ENCODE data around the gene ACP4. TPM values are rescaled to one million over a fixed set of nuclear protein-coding genes. Genes with fewer than 3 reads are reported as not detected.
A peak's percentile ranks its signal among the peaks of the same experiment; 100 is the strongest.

Gene ACP4
- total RNA-seq, 1 donor from 2014 or later: not detected

GRCh38 chr19:50814883-50815282 lies 24.7 kb downstream of the ACP4 start:
- DNase-seq (ENCODE audit: low spot score): no peak
- Mint-ChIP-seq H3K4me1 (ENCODE audit: low read depth) (peaks cover 7% of the 10 kb centered on the region), H3K9me3 (ENCODE audit: low read depth) (no peaks in the 10 kb centered on the region), H3K36me3 (ENCODE audit: low read depth) (peaks cover 1% of the 10 kb centered on the region), H3K4me3 (ENCODE audit: unreplicated experiment) (no peak overlapping the region), H3K27me3 (ENCODE audit: low read depth) (peaks cover 45% of the 10 kb centered on the region), H3K27ac (ENCODE audit: unreplicated experiment) (no peak overlapping the region)
- no peak for TF ChIP-seq CTCF (IDR thresholded peaks at IDR 0.05)

- no peak overlapping the region for H3K27ac Mint-ChIP-seq (ENCODE audit: unreplicated experiment)
- no peak for TF ChIP-seq CTCF (IDR thresholded peaks at IDR 0.05)
- peaks cover 1% of the 10 kb centered on the region for H3K36me3 Mint-ChIP-seq (ENCODE audit: low read depth)
- H3K27me3 Mint-ChIP-seq (ENCODE audit: low read depth): peaks cover 48% of the 10 kb centered on the region
- H3K4me3 Mint-ChIP-seq (ENCODE audit: unreplicated experiment): no peak overlapping the region
- H3K4me1 Mint-ChIP-seq (ENCODE audit: low read depth): peaks cover 10% of the 10 kb centered on the region
- H3K9me3 Mint-ChIP-seq (ENCODE audit: low read depth): no peaks in the 10 kb centered on the region
- DNase-seq (ENCODE audit: low spot score): no peak
Measured at GRCh38 chr19:50815439-50815838, 25.2 kb downstream of the ACP4 start.

GRCh38 chr19:50817941-50818858 lies 28.0 kb downstream of the ACP4 start:
- peaks cover 70% of the 10 kb centered on the region for H3K27me3 Mint-ChIP-seq (ENCODE audit: low read depth)
- peaks cover 13% of the 10 kb centered on the region for H3K4me1 Mint-ChIP-seq (ENCODE audit: low read depth)
- H3K36me3 Mint-ChIP-seq (ENCODE audit: low read depth): peaks cover 1% of the 10 kb centered on the region
- H3K27ac Mint-ChIP-seq (ENCODE audit: unreplicated experiment): no peak overlapping the region
- no peak for TF ChIP-seq CTCF (IDR thresholded peaks at IDR 0.05)
- DNase-seq (ENCODE audit: low spot score): no peak
- H3K4me3 Mint-ChIP-seq (ENCODE audit: unreplicated experiment): peak overlapping the region; percentile 63
- H3K9me3 Mint-ChIP-seq (ENCODE audit: low read depth): no peaks in the 10 kb centered on the region

- H3K27me3 Mint-ChIP-seq (ENCODE audit: low read depth): peaks cover 71% of the 10 kb centered on the region
- no peak for TF ChIP-seq CTCF (IDR thresholded peaks at IDR 0.05)
- H3K9me3 Mint-ChIP-seq (ENCODE audit: low read depth): no peaks in the 10 kb centered on the region
- H3K4me3 Mint-ChIP-seq (ENCODE audit: unreplicated experiment): peak overlapping the region; percentile 16
- no peak for DNase-seq (ENCODE audit: low spot score)
- peaks cover 13% of the 10 kb centered on the region for H3K4me1 Mint-ChIP-seq (ENCODE audit: low read depth)
- H3K36me3 Mint-ChIP-seq (ENCODE audit: low read depth): peaks cover 1% of the 10 kb centered on the region
- H3K27ac Mint-ChIP-seq (ENCODE audit: unreplicated experiment): no peak overlapping the region
Measured at GRCh38 chr19:50818859-50819472, 28.8 kb downstream of the ACP4 start.

GRCh38 chr19:50819636-50820035 lies 29.4 kb downstream of the ACP4 start:
- no peak for DNase-seq (ENCODE audit: low spot score)
- no peak overlapping the region for H3K4me3 Mint-ChIP-seq (ENCODE audit: unreplicated experiment)
- no peak for TF ChIP-seq CTCF (IDR thresholded peaks at IDR 0.05)
- H3K27me3 Mint-ChIP-seq (ENCODE audit: low read depth): peaks cover 70% of the 10 kb centered on the region
- H3K4me1 Mint-ChIP-seq (ENCODE audit: low read depth): peaks cover 13% of the 10 kb centered on the region
- no peak overlapping the region for H3K27ac Mint-ChIP-seq (ENCODE audit: unreplicated experiment)
- H3K9me3 Mint-ChIP-seq (ENCODE audit: low read depth): no peaks in the 10 kb centered on the region
- H3K36me3 Mint-ChIP-seq (ENCODE audit: low read depth): peaks cover 1% of the 10 kb centered on the region

Measured in chondrocyte (in vitro differentiated cells).